Uterus (tissue), 4 donors: ENCODE data around the gene RNASE4. TPM values are rescaled to one million over a fixed set of nuclear protein-coding genes. Genes with fewer than 3 reads are reported as not detected.
A peak's percentile ranks its signal among the peaks of the same experiment; 100 is the strongest.

Source experiments
- DNase-seq, 2 donors: peaks; one replicate each; pipeline ENCODE4 v3.0.0-alpha.2; 2019 to 2020
- H3K27ac ChIP-seq, 2 donors: fragments of 200-600 bp; sonication (generic); 1 replicate in 1 of 2; 2 replicates in 1 of 2; pipeline ENCODE4 v1.5.1; 2016 to 2018
- H3K27me3 ChIP-seq, 2 donors: fragments of 200-600 bp; sonication (generic); one replicate each; pipeline ENCODE4 v1.5.1; 2018 to 2019; ENCODE audit warnings: control low read depth in 1 of 2
- H3K36me3 ChIP-seq, 2 donors: fragments of 200-600 bp; sonication (generic); one replicate each; pipeline ENCODE4 v1.5.1; 2019; ENCODE audit warnings: control low read depth in 1 of 2
- H3K4me1 ChIP-seq, 2 donors: fragments of 200-600 bp; sonication (generic); one replicate each; pipeline ENCODE4 v1.5.1; 2018 to 2019; ENCODE audit warnings: control low read depth in 1 of 2
- H3K4me3 ChIP-seq, 2 donors: fragments of 200-600 bp; sonication (generic); 1 replicate in 1 of 2; 2 replicates in 1 of 2; pipeline ENCODE4 v1.5.1; 2018 to 2019; ENCODE audit warnings: mild to moderate bottlenecking in 1 of 2
- H3K9me3 ChIP-seq, 2 donors: fragments of 200-600 bp; sonication (generic); one replicate each; pipeline ENCODE4 v1.5.1; 2019; ENCODE audit warnings: control low read depth in 1 of 2
- POLR2A ChIP-seq, 2 donors: fragments of 450-650 bp; IDR thresholded peaks; one replicate each; pipeline ENCODE4 v1.6.1; 2016; ENCODE audit warnings: antibody characterized with exemption in 2 of 2, mild to moderate bottlenecking in 1 of 2, moderate library complexity in 1 of 2
- intact Hi-C: fragments of 100-400 bp; cut with DNase I; formaldehyde crosslinking; loops from one replicate; pipeline ENCODE4 v1.15.1; 2023; ENCODE audit warnings: low total_unique reads
- total RNA-seq, 4 donors: library from RNA; depleted of rRNA in 3 of 4; stranded (reverse); fragments of >200 nt in 3 of 4; gene quantifications; one replicate each; pipeline versions ENCODE4 v1.1.0 to v1.2.4, GENCODE V29; 2014 to 2023
- TF ChIP-seq, protein P1 (sequence below), 4 experiments: fragments of 200-600 bp in 2 of 4; fragments of 450-650 bp in 2 of 4; sonication (generic) in 2 of 4; IDR thresholded peaks; one replicate each; pipeline ENCODE4 v1.5.1; 2016 to 2019; ENCODE audit warnings: antibody characterized with exemption in 4 of 4, mild to moderate bottlenecking in 2 of 4, moderate library complexity in 1 of 4
- donor health status: DM: yes; HTN: yes; CAD: no.

The RNASE4 gene
- total RNA-seq, 4 donors from 2014 or later, result 26.3 to 159 (median 76.3) TPM

DNA sequence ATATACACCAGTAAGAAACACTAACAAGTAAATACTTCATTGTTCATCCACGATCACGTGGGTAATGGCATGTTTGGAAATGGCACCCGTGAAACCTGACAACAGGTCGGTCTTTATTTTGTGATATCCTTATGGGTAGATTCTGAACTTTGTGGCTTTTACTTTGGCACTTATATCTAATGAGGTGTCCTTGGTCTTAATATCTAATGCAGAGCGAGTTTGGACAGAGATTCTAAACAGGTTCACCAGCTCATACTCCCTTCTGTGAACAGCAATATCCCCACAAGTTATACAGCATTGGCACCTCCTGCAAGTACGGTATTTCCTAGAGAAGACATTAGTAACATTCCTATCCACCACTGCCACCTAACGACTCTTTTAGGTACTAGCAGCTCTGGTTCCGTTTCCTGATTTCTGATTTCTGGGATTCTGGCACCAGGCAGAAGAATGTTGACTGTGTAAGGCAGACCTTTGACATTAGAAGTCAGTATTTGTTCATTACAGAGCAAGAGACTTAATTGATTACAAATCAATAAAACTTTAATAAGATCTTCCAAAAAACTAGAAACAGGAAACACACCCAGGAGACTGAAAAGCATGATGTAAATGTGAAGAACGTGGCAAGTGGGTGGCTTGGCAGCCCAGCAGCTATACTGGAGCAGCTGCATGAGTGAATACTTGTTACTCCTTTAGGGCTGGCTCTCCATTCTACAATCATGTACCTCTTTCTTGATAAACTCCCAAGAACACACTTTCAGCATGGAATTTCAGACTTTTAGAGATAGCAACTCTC lies 6.7 kb downstream of the RNASE4 start:
- Histone ChIP-seq H3K27ac (no peak overlapping the region), H3K4me1 (no peaks in the 10 kb centered on the region), H3K4me3 (no peak overlapping the region), H3K36me3 (no peaks in the 10 kb centered on the region), H3K9me3 (no peaks in the 10 kb centered on the region), H3K27me3 (no peaks in the 10 kb centered on the region)
- TF ChIP-seq POLR2A (IDR thresholded peaks at IDR 0.05), result no peak
- TF ChIP-seq, protein P1, sequence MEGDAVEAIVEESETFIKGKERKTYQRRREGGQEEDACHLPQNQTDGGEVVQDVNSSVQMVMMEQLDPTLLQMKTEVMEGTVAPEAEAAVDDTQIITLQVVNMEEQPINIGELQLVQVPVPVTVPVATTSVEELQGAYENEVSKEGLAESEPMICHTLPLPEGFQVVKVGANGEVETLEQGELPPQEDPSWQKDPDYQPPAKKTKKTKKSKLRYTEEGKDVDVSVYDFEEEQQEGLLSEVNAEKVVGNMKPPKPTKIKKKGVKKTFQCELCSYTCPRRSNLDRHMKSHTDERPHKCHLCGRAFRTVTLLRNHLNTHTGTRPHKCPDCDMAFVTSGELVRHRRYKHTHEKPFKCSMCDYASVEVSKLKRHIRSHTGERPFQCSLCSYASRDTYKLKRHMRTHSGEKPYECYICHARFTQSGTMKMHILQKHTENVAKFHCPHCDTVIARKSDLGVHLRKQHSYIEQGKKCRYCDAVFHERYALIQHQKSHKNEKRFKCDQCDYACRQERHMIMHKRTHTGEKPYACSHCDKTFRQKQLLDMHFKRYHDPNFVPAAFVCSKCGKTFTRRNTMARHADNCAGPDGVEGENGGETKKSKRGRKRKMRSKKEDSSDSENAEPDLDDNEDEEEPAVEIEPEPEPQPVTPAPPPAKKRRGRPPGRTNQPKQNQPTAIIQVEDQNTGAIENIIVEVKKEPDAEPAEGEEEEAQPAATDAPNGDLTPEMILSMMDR (IDR thresholded peaks at IDR 0.05), result peak; percentile 79 to 89 (median 88)
- DNase-seq, result peak; percentile 27 to 51
- intact Hi-C loops, result no loop called here

DNA sequence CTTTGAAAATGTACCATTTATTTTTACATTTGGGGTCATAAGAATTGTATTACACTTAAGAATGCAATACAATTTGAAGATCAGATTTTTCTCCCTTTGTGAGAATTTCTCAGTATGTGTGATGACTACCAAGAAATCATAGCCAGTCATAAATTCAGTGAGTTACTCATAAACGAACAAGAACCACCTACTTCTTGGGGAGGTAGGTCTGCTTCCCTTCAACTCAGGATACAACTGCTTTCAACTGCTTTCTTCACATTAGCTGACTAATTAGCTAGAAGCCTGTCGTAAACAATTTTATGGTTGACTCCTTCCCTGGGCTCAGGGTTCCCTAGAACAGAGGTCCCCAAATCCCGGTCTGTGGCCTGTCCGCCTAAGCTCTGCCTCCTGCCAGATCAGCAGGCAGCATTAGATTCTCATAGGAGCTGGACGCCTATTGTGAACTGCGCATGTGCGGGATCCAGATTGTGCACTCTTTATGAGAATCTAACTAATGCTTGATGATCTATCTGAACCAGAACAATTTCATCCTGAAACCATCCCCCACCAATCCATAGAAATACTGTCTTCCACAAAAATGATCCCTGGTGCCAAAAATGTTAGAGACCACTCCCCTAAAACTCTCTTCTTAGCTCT lies 7.9 kb downstream of the RNASE4 start:
- intact Hi-C loops, result no loop called here

DNA sequence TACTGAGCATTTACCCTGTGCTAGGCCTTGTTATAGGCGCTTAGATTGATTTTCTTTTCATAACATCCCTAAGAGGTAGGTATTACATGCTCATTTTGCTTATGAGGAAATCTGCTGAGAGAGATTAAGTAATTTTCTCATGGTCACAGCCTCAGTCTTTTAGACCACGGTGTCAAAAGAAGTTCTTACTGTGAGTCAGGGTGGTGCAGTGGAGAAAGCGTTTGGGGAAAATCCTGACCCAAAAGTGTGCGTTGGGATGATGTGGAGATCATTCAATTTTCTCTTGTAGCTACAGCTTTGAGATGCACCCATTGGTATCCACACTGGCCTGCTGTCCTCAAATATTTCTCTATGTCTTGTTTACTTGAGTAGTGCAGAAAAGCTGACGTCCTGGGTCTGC lies 12.4 kb downstream of the RNASE4 start:
- TF ChIP-seq POLR2A (IDR thresholded peaks at IDR 0.05), result no peak
- TF ChIP-seq, protein P1 (IDR thresholded peaks at IDR 0.05), result no peak
- no peak overlapping the region for H3K27ac ChIP-seq
- intact Hi-C loops, result no loop called here
- H3K36me3 ChIP-seq, result no peaks in the 10 kb centered on the region
- H3K9me3 ChIP-seq, result no peaks in the 10 kb centered on the region
- no peaks in the 10 kb centered on the region for H3K27me3 ChIP-seq
- no peaks in the 10 kb centered on the region for H3K4me1 ChIP-seq
- DNase-seq, result no peak
- no peak overlapping the region for H3K4me3 ChIP-seq

More for the DNA sequence above, 7.9 kb downstream of the RNASE4 start:
- H3K27me3 ChIP-seq, result no peaks in the 10 kb centered on the region
- H3K4me1 ChIP-seq, result no peaks in the 10 kb centered on the region
- H3K27ac ChIP-seq, result no peak overlapping the region
- TF ChIP-seq, protein P1 (IDR thresholded peaks at IDR 0.05), result no peak
- no peak for TF ChIP-seq POLR2A (IDR thresholded peaks at IDR 0.05)
- no peaks in the 10 kb centered on the region for H3K36me3 ChIP-seq
- DNase-seq, result no peak
- no peak overlapping the region for H3K4me3 ChIP-seq
- no peaks in the 10 kb centered on the region for H3K9me3 ChIP-seq

DNA sequence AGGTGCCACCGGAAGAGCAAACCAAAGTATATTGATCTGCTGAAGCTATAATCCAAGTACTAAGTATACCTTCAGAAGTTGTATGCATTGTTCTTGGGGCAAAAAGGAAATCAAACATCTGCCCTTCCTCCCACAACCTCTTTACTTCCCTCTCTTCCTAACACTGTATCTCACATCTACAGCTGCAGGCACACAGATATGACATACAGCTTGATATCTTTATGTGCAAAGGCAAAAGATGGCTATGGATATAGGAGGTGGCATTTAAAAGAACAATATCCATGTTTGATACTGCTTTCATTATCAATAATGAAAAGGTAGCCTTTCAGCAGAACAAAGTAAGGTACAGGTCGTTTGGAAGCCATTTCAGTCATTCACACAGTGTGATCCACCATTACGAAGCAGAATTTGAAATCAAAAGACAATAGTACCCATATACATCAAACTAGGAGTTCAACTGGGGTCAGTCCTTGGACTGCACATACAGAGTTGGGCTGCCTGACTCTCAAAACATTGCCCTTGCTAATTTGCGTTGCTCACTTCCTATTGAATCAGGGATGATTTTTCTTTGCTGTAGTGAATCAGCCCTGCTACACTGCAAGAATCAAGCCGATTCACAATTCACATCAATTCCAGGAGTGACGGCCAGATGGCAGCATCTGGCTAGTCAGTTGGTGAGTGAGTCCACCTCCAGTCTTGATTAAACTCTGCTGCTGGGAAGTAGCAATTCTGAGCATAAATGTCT lies 13.1 kb downstream of the RNASE4 start:
- Histone ChIP-seq H3K4me1 (no peaks in the 10 kb centered on the region), H3K27ac (no peak overlapping the region), H3K9me3 (no peaks in the 10 kb centered on the region), H3K4me3 (no peak overlapping the region), H3K27me3 (no peaks in the 10 kb centered on the region), H3K36me3 (no peaks in the 10 kb centered on the region)
- peak in 1 of 2 donors; percentile 35 for DNase-seq
- TF ChIP-seq POLR2A (IDR thresholded peaks at IDR 0.05), result no peak
- TF ChIP-seq, protein P1 (IDR thresholded peaks at IDR 0.05), result peak; percentile 38 to 68 (median 50)
- intact Hi-C loops, result no loop called here

DNA sequence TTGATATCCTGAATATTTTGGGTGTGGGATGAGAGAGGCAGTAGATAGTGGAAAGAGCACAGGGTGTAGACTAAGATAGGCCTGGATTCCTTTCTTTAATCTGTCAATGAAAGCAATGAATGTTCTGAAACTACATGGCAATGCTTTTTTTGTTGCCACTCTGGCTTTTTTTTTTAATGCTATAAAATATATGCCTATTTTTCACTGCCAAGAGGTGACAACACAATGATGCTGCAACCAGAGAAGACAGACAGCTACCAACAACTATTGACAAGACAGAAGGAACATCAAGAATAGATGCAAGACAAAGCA lies 13.6 kb downstream of the RNASE4 start:
- intact Hi-C loops, result no loop called here
- TF ChIP-seq POLR2A (IDR thresholded peaks at IDR 0.05), result no peak
- TF ChIP-seq, protein P1 (IDR thresholded peaks at IDR 0.05), result no peak
- Histone ChIP-seq H3K36me3 (no peaks in the 10 kb centered on the region), H3K27ac (no peak overlapping the region), H3K4me1 (no peaks in the 10 kb centered on the region), H3K4me3 (no peak overlapping the region), H3K27me3 (no peaks in the 10 kb centered on the region), H3K9me3 (no peaks in the 10 kb centered on the region)
- no peak for DNase-seq
